AG10803 (cell line): ENCODE data around the gene DCLK3.

Source experiments
- DNase-seq: peaks from one replicate; pipeline ENCODE4 v3.0.0; 2010; ENCODE audit warnings: low read depth
- H3K4me3 ChIP-seq: 2 replicates; pipeline ENCODE4 v1.5.1; 2011; ENCODE audit warnings: mild to moderate bottlenecking, low read length, control low read depth
- TF ChIP-seq, protein P1 (sequence below): conservative IDR thresholded peaks from 2 replicates; pipeline ENCODE4 v1.5.1; 2011; ENCODE audit warnings: mild to moderate bottlenecking, low read length, control low read depth, inconsistent platforms

DCLK3 gene

DNA sequence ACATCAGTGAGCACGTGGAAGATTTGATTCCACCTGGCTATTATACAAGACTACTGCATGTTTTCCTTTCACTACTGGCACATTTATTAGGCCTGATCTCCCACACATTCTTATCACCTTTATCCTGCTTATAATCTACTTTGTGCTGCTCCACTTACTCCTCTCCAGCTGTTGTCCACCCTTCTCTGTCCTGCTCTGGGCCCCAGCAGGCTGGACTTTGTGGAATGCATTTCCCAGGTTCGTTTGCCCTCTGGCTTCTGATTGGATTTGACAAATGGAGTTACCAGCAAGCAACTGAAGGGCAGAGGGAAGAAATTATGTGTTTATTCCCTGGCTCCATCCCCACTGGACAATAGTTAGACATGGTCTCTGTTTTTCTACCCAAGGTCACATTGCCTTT lies 75.5 kb downstream of the DCLK3 start:
- no peak for DNase-seq
- TF ChIP-seq, protein P1, sequence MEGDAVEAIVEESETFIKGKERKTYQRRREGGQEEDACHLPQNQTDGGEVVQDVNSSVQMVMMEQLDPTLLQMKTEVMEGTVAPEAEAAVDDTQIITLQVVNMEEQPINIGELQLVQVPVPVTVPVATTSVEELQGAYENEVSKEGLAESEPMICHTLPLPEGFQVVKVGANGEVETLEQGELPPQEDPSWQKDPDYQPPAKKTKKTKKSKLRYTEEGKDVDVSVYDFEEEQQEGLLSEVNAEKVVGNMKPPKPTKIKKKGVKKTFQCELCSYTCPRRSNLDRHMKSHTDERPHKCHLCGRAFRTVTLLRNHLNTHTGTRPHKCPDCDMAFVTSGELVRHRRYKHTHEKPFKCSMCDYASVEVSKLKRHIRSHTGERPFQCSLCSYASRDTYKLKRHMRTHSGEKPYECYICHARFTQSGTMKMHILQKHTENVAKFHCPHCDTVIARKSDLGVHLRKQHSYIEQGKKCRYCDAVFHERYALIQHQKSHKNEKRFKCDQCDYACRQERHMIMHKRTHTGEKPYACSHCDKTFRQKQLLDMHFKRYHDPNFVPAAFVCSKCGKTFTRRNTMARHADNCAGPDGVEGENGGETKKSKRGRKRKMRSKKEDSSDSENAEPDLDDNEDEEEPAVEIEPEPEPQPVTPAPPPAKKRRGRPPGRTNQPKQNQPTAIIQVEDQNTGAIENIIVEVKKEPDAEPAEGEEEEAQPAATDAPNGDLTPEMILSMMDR: no peak
- H3K4me3 ChIP-seq: no peak overlapping the region

DNA sequence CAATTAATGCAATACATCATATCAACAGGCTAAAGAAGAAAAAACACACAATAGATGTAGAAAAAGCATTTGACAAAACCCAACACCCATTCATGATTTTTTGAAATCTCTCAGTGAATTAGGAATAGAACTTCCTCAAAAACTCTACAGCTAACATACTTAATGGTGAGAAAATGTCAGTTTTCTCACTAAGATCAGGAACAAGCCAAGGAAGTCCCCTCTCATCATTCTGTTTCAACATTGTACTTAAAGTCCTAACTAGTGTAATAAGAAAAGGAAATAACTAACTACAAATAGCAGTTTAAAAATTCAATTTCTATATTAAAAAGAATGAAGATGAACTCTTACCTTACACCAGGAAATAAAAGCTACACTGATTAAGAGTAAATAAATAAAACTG lies 77.8 kb downstream of the DCLK3 start:
- no peak overlapping the region for H3K4me3 ChIP-seq
- TF ChIP-seq, protein P1: no peak
- DNase-seq: no peak

DNA sequence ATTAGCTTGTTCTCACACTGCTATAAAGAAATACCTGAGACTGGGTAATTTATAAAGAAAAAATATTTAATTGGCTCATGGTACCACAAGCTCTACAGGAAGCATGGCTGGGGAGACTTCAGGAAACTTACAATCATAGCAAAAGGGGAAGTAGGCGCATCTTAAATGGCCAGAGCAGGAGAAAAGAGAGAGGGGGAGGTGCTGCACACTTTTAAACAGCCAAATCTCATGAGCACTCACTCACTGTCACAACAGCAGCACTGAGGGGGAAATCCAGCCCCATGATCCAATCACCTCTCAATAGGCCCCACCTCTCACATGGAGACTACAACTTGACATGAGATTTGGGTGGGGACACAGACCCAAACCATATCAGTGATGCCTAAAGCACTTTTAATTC lies 82.5 kb downstream of the DCLK3 start:
- DNase-seq: no peak
- TF ChIP-seq, protein P1: no peak
- no peak overlapping the region for H3K4me3 ChIP-seq

DNA sequence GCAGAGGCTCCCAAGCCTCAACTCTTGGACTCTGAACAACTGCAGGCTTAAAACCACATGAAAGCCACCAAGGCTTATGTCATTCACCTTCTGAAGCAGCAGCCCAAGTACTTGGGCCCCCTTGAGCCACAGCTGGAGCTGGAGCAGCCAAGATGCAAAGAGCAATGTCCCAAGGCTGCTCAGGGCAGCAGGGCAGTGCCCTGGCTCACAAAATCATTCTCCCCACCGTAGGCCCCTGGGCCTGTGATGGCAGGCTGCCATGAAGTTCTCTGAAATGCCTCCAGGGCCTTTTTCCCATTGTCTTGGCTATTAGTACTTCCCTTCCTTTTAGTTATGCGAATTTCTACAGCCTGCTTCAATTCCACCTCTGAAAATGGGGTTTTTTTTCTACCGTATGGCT lies 83.4 kb downstream of the DCLK3 start:
- H3K4me3 ChIP-seq: no peak overlapping the region
- TF ChIP-seq, protein P1: no peak
- DNase-seq: no peak

DNA sequence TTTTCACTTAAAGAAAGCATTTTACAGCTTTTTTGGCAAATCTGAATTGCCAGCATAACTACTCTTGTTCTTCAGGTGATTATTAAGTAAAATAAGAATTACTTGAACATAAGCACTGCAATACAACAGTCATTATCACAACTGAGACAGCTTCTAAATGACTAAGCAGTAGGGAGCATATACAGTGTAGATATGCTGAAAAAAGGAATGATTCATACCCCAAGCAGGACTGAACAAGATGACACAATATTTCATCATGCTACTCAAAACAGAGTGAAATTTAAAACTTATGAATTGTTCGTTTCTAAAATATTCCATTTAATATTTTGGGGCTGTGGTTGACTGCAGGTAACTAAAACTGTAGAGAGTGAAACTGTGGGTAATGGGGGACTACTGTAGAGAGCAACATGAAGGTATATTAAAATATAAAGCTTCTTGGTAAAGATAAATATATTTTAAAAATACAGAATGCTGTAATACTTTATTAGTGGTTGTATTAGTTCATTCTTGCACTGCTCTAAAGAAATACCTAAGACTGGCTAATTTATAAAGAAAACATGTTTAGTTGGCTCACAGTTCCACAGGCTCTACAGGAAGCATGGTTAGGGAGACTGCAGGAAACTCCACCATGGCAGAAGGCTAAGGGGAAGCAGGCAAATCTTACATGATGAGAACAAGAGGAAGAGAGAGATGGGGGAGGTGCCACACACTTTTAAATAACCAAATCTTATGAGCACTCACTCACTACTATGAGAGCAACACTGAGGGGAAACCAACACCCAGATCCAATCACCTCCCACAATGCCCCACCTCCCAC lies 84.8 kb downstream of the DCLK3 start:
- peak; percentile 91 for DNase-seq
- TF ChIP-seq, protein P1: no peak
- no peak overlapping the region for H3K4me3 ChIP-seq

DNA sequence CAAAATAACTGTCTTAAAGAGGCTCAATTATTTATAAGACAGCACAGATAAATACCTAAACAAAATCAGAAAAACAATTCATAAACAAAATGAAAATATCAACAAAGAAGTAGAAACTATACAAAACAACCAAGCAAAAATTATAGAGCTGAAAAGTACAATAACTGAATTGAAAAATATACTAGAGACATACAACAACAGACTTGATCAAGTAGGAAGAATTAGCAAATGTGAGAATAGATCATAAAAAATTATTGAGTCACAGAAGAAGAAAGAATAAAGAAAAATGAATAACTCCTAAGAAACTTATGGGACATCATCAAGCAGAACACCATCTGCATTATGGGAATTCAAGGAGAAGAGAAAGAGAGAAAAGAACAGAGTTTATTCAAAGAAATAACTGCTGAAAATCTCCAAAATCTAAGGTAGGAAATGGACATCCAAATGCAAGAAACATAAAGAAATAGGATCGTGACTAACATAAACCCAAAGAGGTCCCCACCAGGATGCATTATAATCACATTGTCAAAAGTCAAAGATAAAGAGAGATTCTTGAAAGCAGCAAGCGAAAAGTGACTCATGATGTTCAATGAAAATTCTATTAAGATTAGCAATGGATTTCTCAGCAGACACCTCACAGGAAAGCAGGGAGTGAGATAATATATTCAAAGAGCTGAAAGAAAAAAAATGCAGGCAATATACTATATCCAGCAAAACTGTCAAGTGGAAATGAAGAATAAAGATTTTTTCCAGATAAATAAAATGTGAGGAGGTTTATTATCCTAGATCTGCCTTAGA lies 85.9 kb downstream of the DCLK3 start:
- H3K4me3 ChIP-seq: no peak overlapping the region
- TF ChIP-seq, protein P1: no peak
- peak; percentile 35 for DNase-seq
